Choroid plexus epithelial cell (primary cell): Measurements from ENCODE around the gene TRIM39.

ENCODE experiments used
- DNase-seq: peaks from one replicate; pipeline ENCODE4 v3.0.0-alpha.2; 2010; ENCODE audit warnings: low read depth
- H3K4me3 ChIP-seq: 2 replicates; pipeline ENCODE4 v1.5.1; 2011; ENCODE audit warnings: low read depth, mild to moderate bottlenecking, control low read depth, low read length, moderate library complexity
- CTCF ChIP-seq: conservative IDR thresholded peaks from 2 replicates; pipeline ENCODE4 v1.5.1; 2011; ENCODE audit warnings: low read depth, mild to moderate bottlenecking, control low read depth, inconsistent platforms, low read length, moderate library complexity

Gene TRIM39

DNA sequence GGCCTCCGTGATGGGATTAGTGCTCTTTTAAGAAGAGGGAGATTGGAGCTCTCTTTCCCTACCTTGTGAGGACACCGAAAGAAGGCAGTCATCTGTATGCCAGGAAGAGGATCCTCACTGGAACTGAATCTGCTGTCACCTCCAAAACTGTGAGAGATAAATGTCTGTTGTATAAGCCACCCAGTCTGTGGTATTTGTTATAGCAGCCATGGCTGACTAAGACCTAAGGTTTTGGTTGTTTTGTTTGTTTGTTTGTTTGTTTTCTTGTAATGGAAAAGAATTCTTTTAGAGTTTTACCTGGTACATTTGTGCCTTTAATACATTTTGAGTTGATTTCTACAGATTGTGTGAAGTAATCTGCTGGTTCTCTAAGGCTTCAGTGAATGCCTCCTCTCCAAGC, 25.8 kb downstream of the TRIM39 start:
- DNase-seq = no peak
- TF ChIP-seq CTCF = no peak
- H3K4me3 ChIP-seq = no peak overlapping the region

DNA sequence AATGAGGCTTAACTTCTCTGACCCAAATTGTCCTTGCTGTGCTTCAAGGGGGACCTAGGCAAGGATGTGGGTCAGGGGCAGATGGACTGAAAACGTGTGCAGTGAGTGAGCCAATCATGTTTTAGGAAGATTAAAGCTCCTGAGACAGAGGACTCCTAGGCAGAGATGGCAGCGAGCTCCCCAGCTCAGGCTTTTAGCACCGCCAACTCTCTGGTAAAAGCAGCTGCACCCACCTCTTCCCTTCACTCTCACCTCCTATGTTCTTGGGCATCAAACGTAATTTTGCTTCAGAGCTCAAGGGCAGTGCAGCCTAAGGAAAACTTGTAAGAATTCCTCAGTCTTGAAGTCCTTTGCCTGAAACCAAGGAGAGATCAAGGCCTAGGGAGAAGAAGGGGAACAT, 28.6 kb downstream of the TRIM39 start:
- TF ChIP-seq CTCF = no peak
- DNase-seq = no peak
- H3K4me3 ChIP-seq = no peak overlapping the region

GRCh38 chr6:30356536-30356935, 29.8 kb downstream of the TRIM39 start:
- H3K4me3 ChIP-seq = no peak overlapping the region
- no peak for DNase-seq
- TF ChIP-seq CTCF = no peak

DNA sequence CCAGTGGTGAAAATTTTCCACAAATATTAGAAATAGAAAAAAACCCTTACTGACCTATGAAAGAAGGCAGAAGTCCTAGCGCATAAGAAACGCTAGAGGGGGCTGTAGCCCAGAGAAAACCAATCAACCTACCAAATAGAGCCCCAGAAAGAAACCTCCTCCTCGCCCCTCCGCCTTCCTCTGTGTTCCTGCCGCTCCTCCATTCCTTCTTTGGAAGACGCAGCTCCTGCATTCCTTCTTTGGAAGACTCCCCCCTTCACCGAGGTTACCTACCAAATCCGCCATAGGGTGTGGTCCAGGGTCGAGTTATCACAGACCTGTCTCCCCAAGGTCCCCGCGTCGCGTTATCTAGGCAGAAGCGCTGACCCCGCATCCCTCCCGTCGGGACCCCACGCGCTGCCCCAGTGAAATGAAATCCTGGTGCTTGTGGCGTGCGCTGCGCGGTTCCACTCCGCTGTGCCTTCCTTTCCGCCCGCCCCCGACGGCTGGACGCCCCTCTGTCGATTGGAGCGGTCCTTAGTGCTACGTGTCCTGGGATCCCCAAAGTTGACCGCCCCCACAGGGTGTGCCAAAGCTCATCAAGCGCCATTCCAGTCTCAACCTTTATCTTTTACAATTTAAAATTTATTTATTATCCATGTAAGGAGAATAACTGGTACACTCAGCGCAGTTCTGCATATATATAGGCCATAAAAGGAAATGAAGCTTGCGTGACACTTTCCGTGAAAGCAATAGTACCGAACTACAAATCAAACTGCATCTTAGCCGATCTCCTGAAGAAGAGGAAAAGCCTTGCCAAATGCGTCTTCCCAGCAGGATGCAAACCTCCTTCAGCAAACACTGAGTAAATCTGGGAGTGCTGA, 31.2 kb downstream of the TRIM39 start:
- peak; percentile 85 for TF ChIP-seq CTCF
- peak overlapping the region; percentile 56 for H3K4me3 ChIP-seq
- peak; percentile 88 for DNase-seq

DNA sequence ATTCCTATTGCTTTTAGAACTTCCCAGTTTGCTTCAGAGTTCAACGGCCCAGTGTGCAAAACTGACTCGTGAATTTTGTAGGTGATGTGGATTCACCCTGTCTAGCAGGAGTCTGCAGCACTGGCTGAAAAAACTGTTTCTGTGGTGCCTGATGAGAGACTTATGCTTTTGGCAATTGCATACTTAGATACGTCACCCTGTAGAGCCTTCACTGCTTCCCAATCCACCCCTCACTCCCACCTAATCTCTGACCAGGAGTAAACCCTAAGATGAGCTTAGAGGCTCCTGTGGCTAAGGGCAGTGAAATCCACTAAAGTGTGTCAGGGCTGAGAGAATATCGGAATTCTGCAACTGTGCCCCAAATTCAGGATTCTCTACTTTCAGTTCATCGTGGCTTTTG, 32.5 kb downstream of the TRIM39 start:
- no peak for DNase-seq
- no peak for TF ChIP-seq CTCF
- H3K4me3 ChIP-seq = no peak overlapping the region

DNA sequence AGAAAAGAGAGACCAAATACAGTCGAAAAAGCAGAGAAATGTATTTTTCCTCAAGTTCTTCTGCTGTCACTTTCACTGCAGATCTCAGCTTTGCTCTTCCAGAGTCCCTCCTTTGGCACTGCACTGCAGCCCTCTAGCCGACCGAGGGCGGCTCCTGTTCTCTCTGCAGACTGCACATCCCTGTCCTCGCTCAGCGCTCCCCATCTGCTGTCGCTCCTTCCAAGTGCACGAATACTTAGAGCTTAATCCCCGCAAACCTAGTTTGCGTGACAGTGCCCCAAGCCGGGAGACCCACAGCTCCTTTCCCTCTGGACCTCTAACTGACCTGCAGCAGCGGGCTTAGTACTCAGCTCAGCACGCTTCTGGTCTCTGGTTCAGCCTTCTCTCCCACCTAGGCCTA, 33.4 kb downstream of the TRIM39 start:
- TF ChIP-seq CTCF = no peak
- H3K4me3 ChIP-seq = no peak overlapping the region

GRCh38 chr6:30361661-30362060, 34.9 kb downstream of the TRIM39 start:
- H3K4me3 ChIP-seq = no peak overlapping the region
- DNase-seq = no peak
- TF ChIP-seq CTCF = no peak

More for the DNA sequence above, 33.4 kb downstream of the TRIM39 start:
- DNase-seq = no peak
